HEK293 (cell line): ENCODE results near the gene WNT6.

Experiments
- CTCF ChIA-PET: fragments of 350-600 bp; formaldehyde crosslinking; extraction: SDS; loops from one replicate; lab custom pipeline; 2021; ENCODE audit warnings: antibody characterized with exemption; lab: Yijun Ruan, JAX
- POLR2A ChIA-PET: fragments of 300-600 bp; formaldehyde crosslinking; extraction: SDS; loops from one replicate; lab custom pipeline; 2020; ENCODE audit warnings: antibody characterized with exemption, inconsistent platforms; lab: Yijun Ruan, JAX
- H3K27ac ChIP-seq: fragments of 200-500 bp; sonication (Bioruptor generic); 2 replicates; pipeline ENCODE4 v1.5.1; 2014; ENCODE audit warnings: low read depth, low read length, control low read depth, inconsistent platforms; ENCODE audit errors: extremely low read depth
- H3K36me3 ChIP-seq, 2 experiments: fragments of 200-500 bp in 1 of 2; sonication (Bioruptor generic) in 1 of 2; 1 replicate in 1 of 2; 2 replicates in 1 of 2; pipeline ENCODE4 v1.5.1; 2014 to 2017; ENCODE audit warnings: inconsistent platforms in 2 of 2, low read length in 2 of 2; ENCODE audit not compliant: control insufficient read depth in 2 of 2, insufficient read depth in 1 of 2
- H3K4me1 ChIP-seq: fragments of 200-500 bp; sonication (Bioruptor generic); 2 replicates; pipeline ENCODE4 v1.5.1; 2014; ENCODE audit warnings: mild to moderate bottlenecking, low read length, inconsistent platforms; ENCODE audit not compliant: control insufficient read depth, insufficient read depth
- H3K4me3 ChIP-seq: 2 replicates; pipeline ENCODE4 v1.5.1; 2011; ENCODE audit warnings: low read depth, mild to moderate bottlenecking, control low read depth, low read length, moderate library complexity
- H3K9me3 ChIP-seq: fragments of 200-500 bp; sonication (Bioruptor generic); 2 replicates; pipeline ENCODE4 v1.5.1; 2014; ENCODE audit warnings: low read depth, low read length, inconsistent platforms; ENCODE audit not compliant: control insufficient read depth, insufficient read depth
- KLF1 ChIP-seq: fragments of 450-650 bp; formaldehyde crosslinking; IDR thresholded peaks from 2 replicates; pipeline ENCODE4 v1.5.1; 2016; ENCODE audit warnings: missing biosample characterization, missing genetic modification characterization
- SP3 ChIP-seq: fragments of 450-650 bp; formaldehyde crosslinking; IDR thresholded peaks from 2 replicates; pipeline ENCODE4 v1.5.1; 2016; ENCODE audit warnings: missing biosample characterization, missing genetic modification characterization
- ZNF133 ChIP-seq: fragments of 450-650 bp; formaldehyde crosslinking; IDR thresholded peaks from 2 replicates; pipeline ENCODE4 v1.5.1; 2016; ENCODE audit warnings: missing biosample characterization, missing genetic modification characterization
- ZNF23 ChIP-seq: fragments of 450-650 bp; formaldehyde crosslinking; IDR thresholded peaks from 2 replicates; pipeline ENCODE4 v1.5.1; 2016; ENCODE audit warnings: missing biosample characterization, missing genetic modification characterization, borderline replicate concordance
- ZNF292 ChIP-seq: fragments of 450-650 bp; formaldehyde crosslinking; IDR thresholded peaks from 2 replicates; pipeline ENCODE4 v1.5.1; 2016; ENCODE audit warnings: low read depth, missing biosample characterization, missing genetic modification characterization, borderline replicate concordance
- ZNF354C ChIP-seq: fragments of 450-650 bp; formaldehyde crosslinking; IDR thresholded peaks from 2 replicates; pipeline ENCODE4 v1.5.1; 2016; ENCODE audit warnings: missing biosample characterization, missing genetic modification characterization, low read depth, borderline replicate concordance
- ZNF530 ChIP-seq: fragments of 450-650 bp; formaldehyde crosslinking; IDR thresholded peaks from 2 replicates; pipeline ENCODE4 v1.5.1; 2016; ENCODE audit warnings: low read depth, missing biosample characterization, missing genetic modification characterization
- ZNF639 ChIP-seq: fragments of 450-650 bp; formaldehyde crosslinking; IDR thresholded peaks from 2 replicates; pipeline ENCODE4 v1.5.1; 2016; ENCODE audit warnings: missing biosample characterization, missing genetic modification characterization
- ZSCAN18 ChIP-seq: fragments of 450-650 bp; formaldehyde crosslinking; IDR thresholded peaks from 2 replicates; pipeline ENCODE4 v1.5.1; 2016; ENCODE audit warnings: missing biosample characterization, missing genetic modification characterization
- TF ChIP-seq, protein P1 (sequence below): fragments of 450-650 bp; formaldehyde crosslinking; IDR thresholded peaks from 2 replicates; pipeline ENCODE4 v1.5.1; 2016; ENCODE audit warnings: missing biosample characterization, missing genetic modification characterization
- TF ChIP-seq, protein P2 (sequence below): fragments of 450-650 bp; formaldehyde crosslinking; IDR thresholded peaks from 2 replicates; pipeline ENCODE4 v1.5.1; 2017; ENCODE audit warnings: missing biosample characterization, missing genetic modification characterization
- TF ChIP-seq, protein P3 (sequence below): fragments of 450-650 bp; formaldehyde crosslinking; IDR thresholded peaks from 2 replicates; pipeline ENCODE4 v1.5.0; 2017; ENCODE audit warnings: missing biosample characterization, missing genetic modification characterization, borderline replicate concordance
- TF ChIP-seq, protein P4 (sequence below): fragments of 450-650 bp; formaldehyde crosslinking; IDR thresholded peaks from 2 replicates; pipeline ENCODE4 v1.5.1; 2016; ENCODE audit warnings: missing biosample characterization, missing genetic modification characterization

The WNT6 gene

DNA sequence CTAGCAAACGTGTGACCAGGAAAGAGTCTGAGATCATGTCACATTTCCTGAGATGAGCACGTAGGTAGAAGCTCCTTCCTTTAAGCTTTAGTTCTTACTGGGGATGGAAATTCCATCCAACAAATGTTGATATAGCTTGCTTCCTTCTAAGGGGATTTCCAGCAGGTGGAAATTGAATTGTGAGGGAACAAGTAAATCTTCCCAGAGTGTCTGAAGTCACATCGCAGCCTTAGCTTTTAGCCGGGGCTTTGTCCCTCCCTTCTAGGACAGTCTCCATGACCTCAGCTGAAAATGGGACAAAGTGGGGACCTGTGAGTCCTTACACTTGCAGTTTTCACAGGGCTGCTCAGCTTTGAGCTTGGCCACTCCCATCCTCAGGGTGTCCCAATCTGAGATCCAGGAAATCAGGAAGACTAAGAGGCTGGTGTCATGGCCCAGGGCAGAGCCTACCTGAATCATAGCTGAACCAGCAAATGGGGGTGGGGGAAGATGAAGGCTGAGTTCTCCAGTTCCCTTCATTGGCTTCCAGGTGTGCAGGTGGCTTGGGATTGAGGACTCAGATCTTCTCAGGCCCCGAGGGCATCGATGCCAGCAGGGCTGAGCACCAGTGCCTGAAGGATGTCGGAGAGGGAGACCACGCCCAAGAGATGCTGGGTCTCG, 36.3 kb upstream of the WNT6 start:
- Histone ChIP-seq H3K27ac (no peak overlapping the region), H3K36me3 (no peaks in the 10 kb centered on the region), H3K9me3 (no peaks in the 10 kb centered on the region), H3K4me1 (no peaks in the 10 kb centered on the region), H3K4me3 (no peak overlapping the region)
- ChIA-PET CTCF (interaction anchor here (0.7 kb wide), 1 partner anchor 10 kb away, joined by 3 read pairs; no protein-coding TSS in a partner anchor), POLR2A (no interaction called here)
- TF ChIP-seq ZNF133 (tag by site-specific recombination), result no peak
- TF ChIP-seq, protein P1, sequence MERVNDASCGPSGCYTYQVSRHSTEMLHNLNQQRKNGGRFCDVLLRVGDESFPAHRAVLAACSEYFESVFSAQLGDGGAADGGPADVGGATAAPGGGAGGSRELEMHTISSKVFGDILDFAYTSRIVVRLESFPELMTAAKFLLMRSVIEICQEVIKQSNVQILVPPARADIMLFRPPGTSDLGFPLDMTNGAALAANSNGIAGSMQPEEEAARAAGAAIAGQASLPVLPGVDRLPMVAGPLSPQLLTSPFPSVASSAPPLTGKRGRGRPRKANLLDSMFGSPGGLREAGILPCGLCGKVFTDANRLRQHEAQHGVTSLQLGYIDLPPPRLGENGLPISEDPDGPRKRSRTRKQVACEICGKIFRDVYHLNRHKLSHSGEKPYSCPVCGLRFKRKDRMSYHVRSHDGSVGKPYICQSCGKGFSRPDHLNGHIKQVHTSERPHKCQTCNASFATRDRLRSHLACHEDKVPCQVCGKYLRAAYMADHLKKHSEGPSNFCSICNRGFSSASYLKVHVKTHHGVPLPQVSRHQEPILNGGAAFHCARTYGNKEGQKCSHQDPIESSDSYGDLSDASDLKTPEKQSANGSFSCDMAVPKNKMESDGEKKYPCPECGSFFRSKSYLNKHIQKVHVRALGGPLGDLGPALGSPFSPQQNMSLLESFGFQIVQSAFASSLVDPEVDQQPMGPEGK (tag by site-specific recombination), result no peak
- TF ChIP-seq KLF1 (tag by site-specific recombination), result no peak
- TF ChIP-seq ZNF530, result no peak
- TF ChIP-seq ZNF292 (tag by site-specific recombination), result no peak
- TF ChIP-seq, protein P2, sequence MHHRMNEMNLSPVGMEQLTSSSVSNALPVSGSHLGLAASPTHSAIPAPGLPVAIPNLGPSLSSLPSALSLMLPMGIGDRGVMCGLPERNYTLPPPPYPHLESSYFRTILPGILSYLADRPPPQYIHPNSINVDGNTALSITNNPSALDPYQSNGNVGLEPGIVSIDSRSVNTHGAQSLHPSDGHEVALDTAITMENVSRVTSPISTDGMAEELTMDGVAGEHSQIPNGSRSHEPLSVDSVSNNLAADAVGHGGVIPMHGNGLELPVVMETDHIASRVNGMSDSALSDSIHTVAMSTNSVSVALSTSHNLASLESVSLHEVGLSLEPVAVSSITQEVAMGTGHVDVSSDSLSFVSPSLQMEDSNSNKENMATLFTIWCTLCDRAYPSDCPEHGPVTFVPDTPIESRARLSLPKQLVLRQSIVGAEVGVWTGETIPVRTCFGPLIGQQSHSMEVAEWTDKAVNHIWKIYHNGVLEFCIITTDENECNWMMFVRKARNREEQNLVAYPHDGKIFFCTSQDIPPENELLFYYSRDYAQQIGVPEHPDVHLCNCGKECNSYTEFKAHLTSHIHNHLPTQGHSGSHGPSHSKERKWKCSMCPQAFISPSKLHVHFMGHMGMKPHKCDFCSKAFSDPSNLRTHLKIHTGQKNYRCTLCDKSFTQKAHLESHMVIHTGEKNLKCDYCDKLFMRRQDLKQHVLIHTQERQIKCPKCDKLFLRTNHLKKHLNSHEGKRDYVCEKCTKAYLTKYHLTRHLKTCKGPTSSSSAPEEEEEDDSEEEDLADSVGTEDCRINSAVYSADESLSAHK (tag by site-specific recombination), result no peak
- TF ChIP-seq, protein P3, sequence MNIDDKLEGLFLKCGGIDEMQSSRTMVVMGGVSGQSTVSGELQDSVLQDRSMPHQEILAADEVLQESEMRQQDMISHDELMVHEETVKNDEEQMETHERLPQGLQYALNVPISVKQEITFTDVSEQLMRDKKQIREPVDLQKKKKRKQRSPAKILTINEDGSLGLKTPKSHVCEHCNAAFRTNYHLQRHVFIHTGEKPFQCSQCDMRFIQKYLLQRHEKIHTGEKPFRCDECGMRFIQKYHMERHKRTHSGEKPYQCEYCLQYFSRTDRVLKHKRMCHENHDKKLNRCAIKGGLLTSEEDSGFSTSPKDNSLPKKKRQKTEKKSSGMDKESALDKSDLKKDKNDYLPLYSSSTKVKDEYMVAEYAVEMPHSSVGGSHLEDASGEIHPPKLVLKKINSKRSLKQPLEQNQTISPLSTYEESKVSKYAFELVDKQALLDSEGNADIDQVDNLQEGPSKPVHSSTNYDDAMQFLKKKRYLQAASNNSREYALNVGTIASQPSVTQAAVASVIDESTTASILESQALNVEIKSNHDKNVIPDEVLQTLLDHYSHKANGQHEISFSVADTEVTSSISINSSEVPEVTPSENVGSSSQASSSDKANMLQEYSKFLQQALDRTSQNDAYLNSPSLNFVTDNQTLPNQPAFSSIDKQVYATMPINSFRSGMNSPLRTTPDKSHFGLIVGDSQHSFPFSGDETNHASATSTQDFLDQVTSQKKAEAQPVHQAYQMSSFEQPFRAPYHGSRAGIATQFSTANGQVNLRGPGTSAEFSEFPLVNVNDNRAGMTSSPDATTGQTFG (tag by site-specific recombination), result no peak
- TF ChIP-seq ZSCAN18 (tag by site-specific recombination), result no peak
- TF ChIP-seq ZNF639 (tag by site-specific recombination), result no peak
- no peak for TF ChIP-seq ZNF354C (tag by site-specific recombination)
- no peak for TF ChIP-seq ZNF23 (tag by site-specific recombination)
- TF ChIP-seq, protein P4, sequence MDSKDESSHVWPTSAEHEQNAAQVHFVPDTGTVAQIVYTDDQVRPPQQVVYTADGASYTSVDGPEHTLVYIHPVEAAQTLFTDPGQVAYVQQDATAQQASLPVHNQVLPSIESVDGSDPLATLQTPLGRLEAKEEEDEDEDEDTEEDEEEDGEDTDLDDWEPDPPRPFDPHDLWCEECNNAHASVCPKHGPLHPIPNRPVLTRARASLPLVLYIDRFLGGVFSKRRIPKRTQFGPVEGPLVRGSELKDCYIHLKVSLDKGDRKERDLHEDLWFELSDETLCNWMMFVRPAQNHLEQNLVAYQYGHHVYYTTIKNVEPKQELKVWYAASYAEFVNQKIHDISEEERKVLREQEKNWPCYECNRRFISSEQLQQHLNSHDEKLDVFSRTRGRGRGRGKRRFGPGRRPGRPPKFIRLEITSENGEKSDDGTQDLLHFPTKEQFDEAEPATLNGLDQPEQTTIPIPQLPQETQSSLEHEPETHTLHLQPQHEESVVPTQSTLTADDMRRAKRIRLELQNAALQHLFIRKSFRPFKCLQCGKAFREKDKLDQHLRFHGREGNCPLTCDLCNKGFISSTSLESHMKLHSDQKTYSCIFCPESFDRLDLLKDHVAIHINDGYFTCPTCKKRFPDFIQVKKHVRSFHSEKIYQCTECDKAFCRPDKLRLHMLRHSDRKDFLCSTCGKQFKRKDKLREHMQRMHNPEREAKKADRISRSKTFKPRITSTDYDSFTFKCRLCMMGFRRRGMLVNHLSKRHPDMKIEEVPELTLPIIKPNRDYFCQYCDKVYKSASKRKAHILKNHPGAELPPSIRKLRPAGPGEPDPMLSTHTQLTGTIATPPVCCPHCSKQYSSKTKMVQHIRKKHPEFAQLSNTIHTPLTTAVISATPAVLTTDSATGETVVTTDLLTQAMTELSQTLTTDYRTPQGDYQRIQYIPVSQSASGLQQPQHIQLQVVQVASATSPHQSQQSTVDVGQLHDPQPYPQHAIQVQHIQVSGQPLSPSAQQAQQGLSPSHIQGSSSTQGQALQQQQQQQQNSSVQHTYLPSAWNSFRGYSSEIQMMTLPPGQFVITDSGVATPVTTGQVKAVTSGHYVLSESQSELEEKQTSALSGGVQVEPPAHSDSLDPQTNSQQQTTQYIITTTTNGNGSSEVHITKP, result no peak
- TF ChIP-seq SP3, result no peak
